Fibroblast of pulmonary artery (primary cell): ENCODE measurements around the gene P2RX6.
"Not testable (repeated sequence)": the region's sequence is repeated elsewhere in the genome, so short reads cannot be mapped to it uniquely, and the experiment has no call there.

Source experiments
- DNase-seq: peaks from one replicate; pipeline ENCODE4 v3.0.0-alpha.2; 2010; ENCODE audit warnings: low read depth
- H3K4me3 ChIP-seq: replicated peaks from 2 replicates; pipeline ENCODE4 v1.5.1; 2011; ENCODE audit warnings: low read depth, mild to moderate bottlenecking, control low read depth, low read length, moderate library complexity
- TF ChIP-seq, protein P1 (sequence below): IDR thresholded peaks from 2 replicates; pipeline ENCODE4 v1.5.1; 2011; ENCODE audit warnings: mild to moderate bottlenecking, control low read depth, low read length, inconsistent platforms; ENCODE audit errors: missing control alignments

P2RX6 gene

DNA sequence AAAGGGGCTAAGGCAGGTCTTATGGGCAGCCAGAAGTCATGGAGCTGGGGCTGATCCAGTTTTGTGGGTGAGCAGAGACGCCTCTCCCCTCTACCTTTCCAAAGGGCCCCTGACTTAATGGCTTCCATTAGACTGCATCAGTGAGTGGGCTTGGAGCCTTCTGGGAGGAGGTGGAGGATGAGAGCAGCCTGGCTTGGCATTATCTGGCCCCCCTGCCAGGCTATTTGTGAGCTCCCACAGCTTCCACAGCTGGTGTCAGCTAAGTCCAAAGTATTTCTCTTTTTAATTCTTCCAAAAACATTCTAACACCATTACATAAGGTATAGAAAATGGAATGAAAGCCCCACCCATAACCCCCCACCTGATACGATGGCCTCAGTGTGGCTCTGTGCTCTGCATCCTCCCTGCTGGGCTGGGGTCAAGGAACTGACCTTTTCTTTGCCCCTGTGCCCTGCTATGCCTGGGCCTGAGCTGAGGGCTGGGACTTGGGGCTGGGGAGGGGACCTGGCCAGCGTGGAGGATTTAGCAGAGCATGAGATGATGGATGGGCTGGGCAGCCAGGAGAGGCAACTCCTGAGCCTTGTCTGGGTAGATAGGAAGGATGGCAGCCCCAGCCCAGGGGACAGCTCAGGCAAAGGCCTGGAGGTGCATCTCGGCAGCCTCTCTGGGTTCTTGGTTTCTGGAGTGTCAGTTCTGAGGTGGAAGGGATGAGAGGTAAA, 43.9 kb upstream of the P2RX6 start:
- DNase-seq: no peak
- no peak overlapping the region for H3K4me3 ChIP-seq
- TF ChIP-seq, protein P1, sequence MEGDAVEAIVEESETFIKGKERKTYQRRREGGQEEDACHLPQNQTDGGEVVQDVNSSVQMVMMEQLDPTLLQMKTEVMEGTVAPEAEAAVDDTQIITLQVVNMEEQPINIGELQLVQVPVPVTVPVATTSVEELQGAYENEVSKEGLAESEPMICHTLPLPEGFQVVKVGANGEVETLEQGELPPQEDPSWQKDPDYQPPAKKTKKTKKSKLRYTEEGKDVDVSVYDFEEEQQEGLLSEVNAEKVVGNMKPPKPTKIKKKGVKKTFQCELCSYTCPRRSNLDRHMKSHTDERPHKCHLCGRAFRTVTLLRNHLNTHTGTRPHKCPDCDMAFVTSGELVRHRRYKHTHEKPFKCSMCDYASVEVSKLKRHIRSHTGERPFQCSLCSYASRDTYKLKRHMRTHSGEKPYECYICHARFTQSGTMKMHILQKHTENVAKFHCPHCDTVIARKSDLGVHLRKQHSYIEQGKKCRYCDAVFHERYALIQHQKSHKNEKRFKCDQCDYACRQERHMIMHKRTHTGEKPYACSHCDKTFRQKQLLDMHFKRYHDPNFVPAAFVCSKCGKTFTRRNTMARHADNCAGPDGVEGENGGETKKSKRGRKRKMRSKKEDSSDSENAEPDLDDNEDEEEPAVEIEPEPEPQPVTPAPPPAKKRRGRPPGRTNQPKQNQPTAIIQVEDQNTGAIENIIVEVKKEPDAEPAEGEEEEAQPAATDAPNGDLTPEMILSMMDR: no peak

DNA sequence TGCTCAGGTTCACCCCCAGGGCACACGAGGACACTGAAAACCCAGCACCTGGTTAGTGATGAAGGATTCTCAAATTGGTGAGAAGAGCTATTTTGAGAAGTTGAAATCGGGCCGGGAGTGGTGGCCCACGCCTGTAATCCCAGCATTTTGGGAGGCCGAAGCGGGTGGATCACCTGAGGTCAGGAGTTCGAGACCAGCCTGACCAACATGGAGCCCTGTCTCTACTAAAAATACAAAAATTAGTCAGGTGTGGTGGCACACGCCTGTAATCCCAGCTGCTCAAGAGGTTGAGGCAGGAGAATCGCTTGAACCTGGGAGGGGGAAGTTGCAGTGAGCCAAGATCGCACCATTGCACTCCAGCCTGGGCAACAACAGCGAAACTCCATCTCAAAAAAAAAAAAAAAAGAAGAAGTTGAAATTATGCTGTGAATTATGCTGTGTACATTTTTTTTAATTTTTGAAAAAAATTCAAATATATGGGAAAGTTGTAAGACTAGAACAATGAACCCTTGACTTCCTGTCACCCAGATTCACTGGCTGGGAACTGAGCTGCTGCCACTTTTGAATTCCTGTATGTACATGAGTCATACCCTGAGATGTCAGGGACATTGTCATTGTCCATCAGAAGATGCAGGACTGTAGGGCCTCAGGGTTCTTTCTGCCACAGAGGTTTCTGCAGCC, 42.8 kb upstream of the P2RX6 start:
- not testable (repeated sequence) for DNase-seq, H3K4me3 ChIP-seq

DNA sequence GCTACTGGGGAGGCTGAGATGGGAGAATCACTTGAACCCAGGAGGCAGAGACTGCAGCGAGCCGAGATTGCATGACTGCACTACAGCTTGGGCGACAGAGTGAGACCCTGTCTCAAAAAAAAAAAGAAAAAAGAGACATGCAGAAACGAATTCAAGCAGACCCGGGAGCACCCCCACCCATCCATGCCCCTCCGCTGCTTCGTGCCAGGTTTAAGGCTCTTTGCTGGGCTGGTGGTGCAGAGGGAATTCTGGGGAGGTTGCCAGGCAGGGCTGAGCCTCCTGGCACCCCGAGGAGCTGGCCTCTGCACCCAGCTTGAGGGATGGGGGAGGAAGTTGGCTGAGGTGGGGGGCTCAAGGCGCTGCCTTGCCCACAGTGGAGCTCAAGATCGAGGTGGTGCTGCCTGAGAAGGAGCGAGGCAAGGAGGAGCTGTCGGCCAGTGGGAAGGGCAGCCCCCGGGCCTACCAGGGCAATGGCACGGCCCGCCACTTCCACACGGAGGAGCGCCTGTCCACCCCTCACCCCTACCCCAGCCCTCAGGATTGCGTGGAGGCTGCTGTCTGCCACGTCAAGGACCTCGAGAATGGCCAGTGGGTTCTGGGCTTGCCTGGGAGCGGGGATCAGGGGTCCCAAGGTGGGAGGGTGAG, 41.9 kb upstream of the P2RX6 start:
- TF ChIP-seq, protein P1: no peak

DNA sequence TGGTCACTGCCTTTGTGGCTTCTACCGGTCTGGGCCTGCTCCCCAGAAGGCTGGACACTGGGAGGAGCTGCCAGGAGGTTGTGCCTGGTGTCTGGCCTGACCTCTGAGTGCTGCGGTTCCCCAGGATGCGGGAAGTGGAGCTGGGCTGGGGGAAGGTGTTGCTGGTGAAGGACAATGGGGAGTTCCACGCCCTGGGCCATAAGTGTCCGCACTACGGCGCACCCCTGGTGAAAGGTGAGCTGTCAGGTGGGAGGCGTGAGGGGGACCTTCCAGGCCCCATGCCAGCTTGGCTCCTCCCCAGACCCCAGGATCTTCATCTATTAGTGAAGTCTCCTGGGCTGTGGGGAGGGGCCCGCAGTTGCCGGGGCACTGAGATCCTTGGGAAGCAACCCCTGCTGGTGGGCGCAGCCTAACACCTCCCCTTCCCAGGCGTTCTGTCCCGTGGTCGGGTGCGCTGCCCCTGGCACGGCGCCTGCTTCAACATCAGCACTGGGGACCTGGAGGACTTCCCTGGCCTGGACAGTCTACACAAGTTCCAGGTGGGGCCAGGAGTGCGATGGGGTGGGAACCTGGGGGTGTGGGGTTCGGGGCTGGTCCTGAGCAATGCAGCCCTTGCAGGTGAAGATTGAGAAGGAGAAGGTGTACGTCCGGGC, 41.2 kb upstream of the P2RX6 start:
- H3K4me3 ChIP-seq: no peak overlapping the region
- no peak for DNase-seq
- TF ChIP-seq, protein P1: no peak

More for the DNA sequence above, 41.9 kb upstream of the P2RX6 start:
- DNase-seq: no peak
- H3K4me3 ChIP-seq: no peak overlapping the region

DNA sequence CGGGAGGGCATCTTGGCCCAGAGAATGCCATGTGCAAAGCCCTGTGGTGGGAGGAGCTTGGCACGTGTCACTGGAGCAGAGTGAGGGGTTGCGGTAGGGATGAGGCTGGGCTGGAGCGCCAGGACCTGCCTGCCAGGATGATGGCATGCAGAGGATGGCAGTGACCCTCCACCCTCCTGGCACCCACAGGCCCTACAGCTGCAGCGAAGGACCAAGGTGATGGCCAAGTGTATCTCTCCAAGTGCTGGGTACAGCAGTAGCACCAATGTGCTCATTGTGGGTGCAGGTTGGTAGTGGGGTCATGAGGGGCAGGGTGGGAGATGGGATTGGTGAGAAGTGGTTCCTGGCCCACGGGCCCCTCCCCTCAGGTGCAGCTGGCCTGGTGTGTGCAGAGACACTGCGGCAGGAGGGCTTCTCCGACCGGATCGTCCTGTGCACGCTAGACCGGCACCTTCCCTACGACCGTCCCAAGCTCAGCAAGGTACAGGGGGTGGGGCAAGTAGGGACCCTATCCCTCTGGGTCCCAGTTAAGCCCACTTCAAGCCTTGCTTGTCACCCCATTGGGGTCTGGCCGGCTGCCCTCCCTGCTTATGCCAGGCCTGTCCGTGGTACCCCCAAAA, 40.5 kb upstream of the P2RX6 start:
- no peak for DNase-seq
- H3K4me3 ChIP-seq: no peak overlapping the region
- TF ChIP-seq, protein P1: no peak

DNA sequence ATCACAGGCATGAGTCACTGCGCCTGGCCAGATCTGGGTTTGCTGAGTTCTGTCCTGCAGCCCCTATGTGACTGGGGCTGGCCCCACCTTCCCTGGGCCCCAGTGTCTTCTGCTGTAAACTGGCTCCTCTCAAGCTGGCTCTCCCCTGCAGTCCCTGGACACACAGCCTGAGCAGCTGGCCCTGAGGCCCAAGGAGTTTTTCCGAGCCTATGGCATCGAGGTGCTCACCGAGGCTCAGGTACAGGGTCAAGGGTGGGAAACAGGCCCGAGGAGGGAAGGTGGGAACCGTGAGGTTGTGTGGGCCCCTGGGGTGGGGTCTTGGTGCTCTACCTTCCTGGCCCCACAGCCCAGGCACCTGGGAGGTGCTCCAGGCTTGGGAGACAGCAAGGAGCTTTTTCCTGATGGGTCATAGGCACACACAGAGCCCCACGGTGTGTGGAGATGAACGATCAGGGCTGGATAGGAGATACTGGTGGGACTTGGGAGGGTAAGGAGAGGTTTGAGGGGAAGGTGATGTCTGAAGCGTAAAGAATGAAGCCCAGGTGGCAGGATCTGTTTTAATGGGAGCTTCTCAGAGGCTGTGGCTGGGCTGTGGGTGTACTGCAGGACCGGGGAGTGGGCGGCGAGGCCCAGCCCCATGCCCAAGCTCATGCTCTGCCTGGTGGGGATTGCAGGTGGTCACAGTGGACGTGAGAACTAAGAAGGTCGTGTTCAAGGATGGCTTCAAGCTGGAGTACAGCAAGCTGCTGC, 39.2 kb upstream of the P2RX6 start:
- TF ChIP-seq, protein P1: no peak

More for the DNA sequence above, 39.2 kb upstream of the P2RX6 start:
- no peak for DNase-seq
- H3K4me3 ChIP-seq: no peak overlapping the region
